Prostate gland (tissue), 2 donors: Measurements from ENCODE around the gene SEPHS1. TPM values are rescaled to one million over a fixed set of nuclear protein-coding genes. Genes with fewer than 3 reads are reported as not detected.
"Not testable (repeated sequence)": the region's sequence is repeated elsewhere in the genome, so short reads cannot be mapped to it uniquely, and the experiment has no call there.

Source experiments
- DNase-seq: peaks from one replicate; pipeline ENCODE4 v3.0.0-alpha.2; 2019; ENCODE audit warnings: low spot score
- H3K27ac ChIP-seq, 2 donors: fragments of 200-600 bp; sonication (generic); 2 replicates each; pipeline ENCODE4 v1.5.1; 2017 to 2019
- H3K27me3 ChIP-seq: fragments of 200-600 bp; sonication (generic); replicated peaks from 2 replicates; pipeline ENCODE4 v1.5.1; 2019; ENCODE audit not compliant: insufficient read depth
- H3K36me3 ChIP-seq, 2 donors: fragments of 200-600 bp; sonication (generic); 1 replicate in 1 of 2; 2 replicates in 1 of 2; pipeline versions ENCODE4 v1.5.1 to v1.8.1; 2017 to 2019
- H3K4me1 ChIP-seq: fragments of 200-600 bp; sonication (generic); replicated peaks from 2 replicates; pipeline ENCODE4 v1.5.1; 2019
- H3K4me3 ChIP-seq, 2 donors: fragments of 200-600 bp; sonication (generic); 2 replicates each; pipeline ENCODE4 v1.5.1; 2017 to 2019
- H3K9me3 ChIP-seq: fragments of 200-600 bp; sonication (generic); 2 replicates; pipeline ENCODE4 v1.5.1; 2017
- CTCF ChIP-seq, 4 experiments: fragments of 200-600 bp in 2 of 4; fragments of 450-650 bp in 2 of 4; sonication (generic) in 2 of 4; IDR thresholded peaks; 1 replicate in 3 of 4; 2 replicates in 1 of 4; pipeline ENCODE4 v1.5.1; 2016 to 2019; ENCODE audit warnings: antibody characterized with exemption in 4 of 4, mild to moderate bottlenecking in 2 of 4, moderate library complexity in 2 of 4
- POLR2A ChIP-seq: fragments of 450-650 bp; IDR thresholded peaks from one replicate; pipeline ENCODE4 v1.6.1; 2016; ENCODE audit warnings: antibody characterized with exemption, mild to moderate bottlenecking
- POLR2AphosphoS5 ChIP-seq: sonication (generic); formaldehyde crosslinking; IDR thresholded peaks from one replicate; pipeline ENCODE4 v1.6.1; 2017; ENCODE audit warnings: antibody characterized with exemption
- WGBS: methylation state at CpG from one replicate; pipeline ENCODE4 v1.1.5; 2018; 5-methylcytosine and 5-hydroxymethylcytosine counted together
- intact Hi-C: fragments of 100-400 bp; cut with DNase I; formaldehyde crosslinking; loops from one replicate; pipeline ENCODE4 v1.14.2; 2022
- total RNA-seq, 2 donors: library from RNA; depleted of rRNA; stranded (reverse); fragments of >200 nt; gene quantifications; one replicate each; pipeline ENCODE4 v1.1.0, GENCODE V29; 2016

The SEPHS1 gene
- total RNA-seq, 2 donors from 2014 or later: 41.1 to 60.9 TPM

GRCh38 chr10:13296476-13296875, 51.6 kb downstream of the SEPHS1 start:
- no peaks in the 10 kb centered on the region for H3K9me3 ChIP-seq

GRCh38 chr10:13294784-13295183, 53.3 kb downstream of the SEPHS1 start:
- Histone ChIP-seq H3K4me3 (no peak overlapping the region), H3K27me3 (no peaks in the 10 kb centered on the region), H3K36me3 (peaks cover 0 to 3% of the 10 kb centered on the region in 2 donors), H3K4me1 (no peaks in the 10 kb centered on the region), H3K9me3 (no peaks in the 10 kb centered on the region), H3K27ac (no peak overlapping the region)
- intact Hi-C loops: no loop called here
- 89% methylated on average over 2 of the region's 2 CpGs for WGBS
- DNase-seq: no peak
- TF ChIP-seq CTCF (IDR thresholded peaks at IDR 0.05) (no peak), POLR2A (no peak), POLR2AphosphoS5 (no peak)

More at GRCh38 chr10:13296476-13296875, 51.6 kb downstream of the SEPHS1 start:
- no peaks in the 10 kb centered on the region for H3K27me3 ChIP-seq
- WGBS: 92% methylated on average over 10 of the region's 10 CpGs
- intact Hi-C loops: no loop called here
- H3K4me3 ChIP-seq: no peak overlapping the region
- no peak overlapping the region for H3K27ac ChIP-seq
- H3K4me1 ChIP-seq: no peaks in the 10 kb centered on the region
- no peak for DNase-seq
- TF ChIP-seq POLR2AphosphoS5: no peak
- TF ChIP-seq POLR2A: no peak
- no peak for TF ChIP-seq CTCF (IDR thresholded peaks at IDR 0.05)
- H3K36me3 ChIP-seq: peaks cover 0 to 3% of the 10 kb centered on the region in 2 donors

- Histone ChIP-seq H3K9me3 (no peaks in the 10 kb centered on the region), H3K4me3 (no peak overlapping the region), H3K27ac (no peak overlapping the region), H3K36me3 (peaks cover 3 to 10% of the 10 kb centered on the region in 2 donors), H3K4me1 (no peaks in the 10 kb centered on the region), H3K27me3 (no peaks in the 10 kb centered on the region)
- TF ChIP-seq POLR2A (no peak), POLR2AphosphoS5 (no peak), CTCF (IDR thresholded peaks at IDR 0.05) (no peak)
- 91% methylated on average over 19 of the region's 19 CpGs for WGBS
- no peak for DNase-seq
- intact Hi-C loops: no loop called here
Measured at GRCh38 chr10:13291821-13292773, 56.0 kb downstream of the SEPHS1 start.

DNA sequence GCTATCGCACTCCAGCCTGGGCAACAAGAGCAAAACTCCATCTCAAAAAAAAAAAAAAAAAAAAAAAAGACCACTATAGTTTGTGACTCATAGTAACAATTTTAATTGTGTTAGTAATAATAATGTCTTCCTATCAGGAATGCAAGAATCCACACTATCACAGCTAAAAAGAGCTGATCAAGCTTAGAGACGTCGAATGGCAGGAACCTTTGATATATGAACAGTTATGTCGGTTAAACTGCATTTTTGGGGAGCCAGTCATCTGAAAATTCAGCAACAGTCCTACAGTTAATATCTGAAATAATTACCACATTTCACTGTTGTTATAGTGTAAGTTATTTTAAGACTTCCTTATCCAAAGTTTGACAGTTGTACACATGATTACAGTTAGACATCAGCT, 57.0 kb downstream of the SEPHS1 start:
- H3K9me3 ChIP-seq: no peaks in the 10 kb centered on the region
- no peak overlapping the region for H3K27ac ChIP-seq
- H3K36me3 ChIP-seq: peaks cover 3 to 10% of the 10 kb centered on the region in 2 donors
- no peak for DNase-seq
- intact Hi-C loops: no loop called here
- no peak overlapping the region for H3K4me3 ChIP-seq
- H3K4me1 ChIP-seq: no peaks in the 10 kb centered on the region
- TF ChIP-seq CTCF (IDR thresholded peaks at IDR 0.05): no peak
- TF ChIP-seq POLR2AphosphoS5: no peak
- no peak for TF ChIP-seq POLR2A
- no peaks in the 10 kb centered on the region for H3K27me3 ChIP-seq
- 90% methylated on average over 4 of the region's 4 CpGs for WGBS

DNA sequence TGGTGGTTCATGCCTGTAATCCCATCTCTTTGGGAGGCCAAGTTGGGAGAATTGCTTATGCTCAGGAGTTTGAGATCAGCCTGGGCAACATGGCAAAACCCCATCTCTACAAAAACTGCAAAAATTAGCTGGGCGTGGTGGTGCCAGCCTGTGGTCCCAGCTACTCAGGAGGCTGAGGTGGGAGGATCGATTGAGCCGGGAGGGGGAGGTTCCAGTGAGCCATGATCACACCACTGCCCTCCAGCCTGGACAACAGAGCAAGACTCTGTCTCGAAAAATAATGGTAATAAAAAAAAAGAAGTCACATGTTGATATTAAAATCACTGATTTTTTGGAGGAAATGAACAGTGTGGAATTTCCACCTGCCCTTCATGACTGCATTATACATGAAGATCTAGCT, 64.0 kb downstream of the SEPHS1 start:
- Histone ChIP-seq H3K4me3 (no peak overlapping the region), H3K9me3 (no peaks in the 10 kb centered on the region), H3K27ac (no peak overlapping the region), H3K36me3 (peaks cover 0 to 10% of the 10 kb centered on the region in 2 donors), H3K27me3 (no peaks in the 10 kb centered on the region), H3K4me1 (no peaks in the 10 kb centered on the region)
- DNase-seq: no peak
- TF ChIP-seq POLR2A: no peak
- TF ChIP-seq POLR2AphosphoS5: no peak
- no peak for TF ChIP-seq CTCF (IDR thresholded peaks at IDR 0.05)
- intact Hi-C loops: no loop called here
- 89% methylated on average over 4 of the region's 4 CpGs for WGBS

DNA sequence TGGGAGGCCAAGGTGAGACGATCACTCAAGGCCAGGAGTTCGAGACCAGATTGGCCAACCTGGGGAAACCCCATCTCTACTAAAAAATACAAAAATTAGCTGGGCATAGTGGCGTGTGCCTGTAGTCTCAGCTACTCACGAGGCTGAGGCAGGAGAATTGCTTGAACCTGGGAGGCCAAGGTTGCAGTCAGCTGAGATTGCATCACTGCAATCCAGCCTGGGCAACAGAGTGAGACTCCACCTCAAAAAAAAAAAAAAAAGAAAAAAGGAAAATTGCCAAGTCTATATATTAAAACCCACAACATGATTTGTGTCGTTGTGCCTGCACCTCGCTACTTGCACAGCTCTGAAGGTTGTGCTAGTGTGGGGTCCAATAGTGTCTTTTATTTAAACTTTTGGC, 65.7 kb downstream of the SEPHS1 start:
- H3K9me3 ChIP-seq, H3K36me3 ChIP-seq, intact Hi-C loops, DNase-seq, H3K27ac ChIP-seq, H3K4me1 ChIP-seq, H3K4me3 ChIP-seq, H3K27me3 ChIP-seq: not testable (repeated sequence)
- WGBS: 94% methylated on average over 6 of the region's 6 CpGs
